ENCODE data around the gene HSP90B1. TPM values are rescaled to one million over a fixed set of nuclear protein-coding genes. Genes with fewer than 3 reads are reported as not detected.

The HSP90B1 gene
- total and polyA plus RNA-seq, 2 of the 13 experiments (the other 11 are each of a cell fraction or from before 2014, with no cell fraction given): 800 to 954 TPM

- peak overlapping the region; percentile 93 for H3K9ac ChIP-seq (ENCODE audit: insufficient read depth, low read depth, low read length)
- in situ Hi-C loops (cut with HindIII; ENCODE audit: extremely low pct_ligation_motif_present, low pct_unique_long_range_greater_than_20kb): no loop called here
- H3K4me1 ChIP-seq (ENCODE audit: insufficient read depth, low read length): peaks cover 53% of the 10 kb centered on the region
- H4K20me1 ChIP-seq (ENCODE audit: insufficient read depth, low read length): peaks cover 26% of the 10 kb centered on the region
- BruUV-seq (replicated peaks): TSS peak; percentile 62
- H3K4me3 ChIP-seq (replicated peaks in 1 of 3; ENCODE audit: insufficient read depth in 1 of 3, low read depth in 2 of 3, low read length in 3 of 3): peak overlapping the region; percentile 84 to 87 (median 85)
- peaks cover 9 to 38% of the 10 kb centered on the region in 2 experiments for H3K36me3 ChIP-seq (replicated peaks in 1 of 2; ENCODE audit: control insufficient read depth in 1 of 2, insufficient read depth in 2 of 2, low read length in 2 of 2)
- POLR2A ChIA-PET: interaction anchor here (1.6 to 2.1 kb wide), 6 partner anchors 9 to 133 kb away, joined by 12 to 60 read pairs (median 16); partner anchors contain the start of genes HCFC2, NT5DC3 and TDG
- CTCF ChIA-PET (ENCODE audit: low intra/inter-chr PET ratio, low total read pairs): no interaction called here
- no peaks in the 10 kb centered on the region; a peak in 1 of 5 replicates for H3K27me3 ChIP-seq (ENCODE audit: control insufficient read depth in 1 of 2, insufficient read depth in 2 of 2, low read length in 2 of 2)
- H2AFZ ChIP-seq (ENCODE audit: low read length): no peak overlapping the region
- peak overlapping the region; percentile 76 for H3K27ac ChIP-seq (ENCODE audit: extremely low read length, insufficient read depth, low read length)
- 2% methylated on average over 23 of the region's 37 CpGs for WGBS (ENCODE audit: low lambda C conversion rate)
- H3K9me3 ChIP-seq (ENCODE audit: low read length): no peaks in the 10 kb centered on the region
- H3K4me2 ChIP-seq (ENCODE audit: low read depth, low read length): peak overlapping the region; percentile 77
- peak; percentile 3 for ATAC-seq
- intact Hi-C loops (cut with micrococcal nuclease; ENCODE audit: unreplicated experiment): loop anchor here (1.0 to 10.0 kb wide), 3 partner anchors 26 to 156 kb away; partner anchors contain the start of gene TDG
- peaks cover 51% of the 10 kb centered on the region for H3K79me2 ChIP-seq (ENCODE audit: insufficient read depth, low read length)
- FAIRE-seq: no peak
- DNase-seq (ENCODE audit: low spot score): peak; percentile 13
- TF ChIP-seq HNF4A (CRISPR knock-in tag; IDR thresholded peaks at IDR 0.05) (0 out of 2 replicates have a peak, but pooled peaks have one; percentile 4), REL (CRISPR knock-in tag; conservative IDR thresholded peaks at IDR 0.05) (0 out of 2 replicates have a peak, but pooled peaks have one; percentile 30), ELF1 (CRISPR knock-in tag; IDR thresholded peaks at IDR 0.05) (no peak), NFKB2 (CRISPR knock-in tag; IDR thresholded peaks at IDR 0.05; ENCODE audit: borderline replicate concordance) (peak; percentile 49; the same call in 1 of the 2 replicates), MEIS2 (CRISPR knock-in tag; IDR thresholded peaks at IDR 0.05) (0 out of 2 replicates have a peak, but pooled peaks have one; percentile 27), ZFP90 (CRISPR knock-in tag; IDR thresholded peaks at IDR 0.05; ENCODE audit: borderline replicate concordance) (peak; percentile 47; the same call in 1 of the 2 replicates), IRF1 (CRISPR knock-in tag; IDR thresholded peaks at IDR 0.05; ENCODE audit: low read depth) (no peak), SMAD3 (CRISPR knock-in tag; IDR thresholded peaks at IDR 0.05) (no peak), YEATS2 (CRISPR knock-in tag; IDR thresholded peaks at IDR 0.05; ENCODE audit: borderline replicate concordance) (no peak), ZNF687 (CRISPR knock-in tag; IDR thresholded peaks at IDR 0.05) (peak; percentile 36), TBX2 (CRISPR knock-in tag; IDR thresholded peaks at IDR 0.05; ENCODE audit: borderline replicate concordance) (no peak), FLYWCH1 (CRISPR knock-in tag; IDR thresholded peaks at IDR 0.05) (0 out of 2 replicates have a peak, but pooled peaks have one; percentile 10), POLR2A (IDR thresholded peaks at IDR 0.05; ENCODE audit: insufficient read depth in 1 of 2, low read depth in 2 of 2, low read length in 2 of 2) (peak in 1 of 2 experiments; percentile 36; a peak in 1 of 4 replicates), ASH2L (IDR thresholded peaks at IDR 0.05; ENCODE audit: insufficient read length, low read depth, low read length) (peak; percentile 33)
- TF ChIP-seq, protein P1, sequence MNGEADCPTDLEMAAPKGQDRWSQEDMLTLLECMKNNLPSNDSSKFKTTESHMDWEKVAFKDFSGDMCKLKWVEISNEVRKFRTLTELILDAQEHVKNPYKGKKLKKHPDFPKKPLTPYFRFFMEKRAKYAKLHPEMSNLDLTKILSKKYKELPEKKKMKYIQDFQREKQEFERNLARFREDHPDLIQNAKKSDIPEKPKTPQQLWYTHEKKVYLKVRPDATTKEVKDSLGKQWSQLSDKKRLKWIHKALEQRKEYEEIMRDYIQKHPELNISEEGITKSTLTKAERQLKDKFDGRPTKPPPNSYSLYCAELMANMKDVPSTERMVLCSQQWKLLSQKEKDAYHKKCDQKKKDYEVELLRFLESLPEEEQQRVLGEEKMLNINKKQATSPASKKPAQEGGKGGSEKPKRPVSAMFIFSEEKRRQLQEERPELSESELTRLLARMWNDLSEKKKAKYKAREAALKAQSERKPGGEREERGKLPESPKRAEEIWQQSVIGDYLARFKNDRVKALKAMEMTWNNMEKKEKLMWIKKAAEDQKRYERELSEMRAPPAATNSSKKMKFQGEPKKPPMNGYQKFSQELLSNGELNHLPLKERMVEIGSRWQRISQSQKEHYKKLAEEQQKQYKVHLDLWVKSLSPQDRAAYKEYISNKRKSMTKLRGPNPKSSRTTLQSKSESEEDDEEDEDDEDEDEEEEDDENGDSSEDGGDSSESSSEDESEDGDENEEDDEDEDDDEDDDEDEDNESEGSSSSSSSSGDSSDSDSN (CRISPR knock-in tag; IDR thresholded peaks at IDR 0.05): 0 out of 2 replicates have a peak, but pooled peaks have one; percentile 4
These were observed 851 bp downstream of the HSP90B1 start for GRCh38 chr12:103930787-103931735.
